GM21528 (cell line): ENCODE data around the gene DYNLT1.
"Not testable (repeated sequence)": the region's sequence is repeated elsewhere in the genome, so short reads cannot be mapped to it uniquely, and the experiment has no call there.

Experiments used
- ATAC-seq: cut with Tn5 transposase; IDR thresholded peaks from one replicate; pipeline ENCODE4 v1.9.1; 2021; ENCODE audit warnings: mild to moderate bottlenecking, moderate library complexity; ENCODE audit not compliant: unreplicated experiment, low FRiP score

Gene DYNLT1

GRCh38 chr6:158645064-158646022 is 800 bp upstream of the DYNLT1 start:
- ATAC-seq = no peak

- ATAC-seq = no peak
Measured at GRCh38 chr6:158643836-158644230, 710 bp downstream of the DYNLT1 start.

- no peak for ATAC-seq
Measured at GRCh38 chr6:158642097-158642601, 2.4 kb downstream of the DYNLT1 start.

- ATAC-seq = no peak
Measured at GRCh38 chr6:158640519-158640918, 4.0 kb downstream of the DYNLT1 start.

GRCh38 chr6:158639056-158639455 is 5.5 kb downstream of the DYNLT1 start:
- no peak for ATAC-seq

- ATAC-seq = no peak
Measured at GRCh38 chr6:158638324-158638854, 6.2 kb downstream of the DYNLT1 start.

- ATAC-seq = no peak
Measured at GRCh38 chr6:158636778-158637177, 7.8 kb downstream of the DYNLT1 start.

- no peak for ATAC-seq
Measured at GRCh38 chr6:158635427-158636073, 9.0 kb downstream of the DYNLT1 start.

GRCh38 chr6:158634695-158635426 is 9.7 kb downstream of the DYNLT1 start:
- ATAC-seq = no peak

- no peak for ATAC-seq
Measured at GRCh38 chr6:158633127-158633526, 11.4 kb downstream of the DYNLT1 start.

- not testable (repeated sequence) for ATAC-seq
Measured at GRCh38 chr6:158632538-158633119, 11.9 kb downstream of the DYNLT1 start.

- no peak for ATAC-seq
Measured at GRCh38 chr6:158631678-158632537, 12.6 kb downstream of the DYNLT1 start.

GRCh38 chr6:158630938-158631616 is 13.5 kb downstream of the DYNLT1 start:
- no peak for ATAC-seq

GRCh38 chr6:158629367-158630221 is 14.9 kb downstream of the DYNLT1 start:
- ATAC-seq = no peak

- ATAC-seq = no peak
Measured at GRCh38 chr6:158628542-158628941, 16.0 kb downstream of the DYNLT1 start.

- no peak for ATAC-seq
Measured at GRCh38 chr6:158627940-158628211, 16.7 kb downstream of the DYNLT1 start.

GRCh38 chr6:158627168-158627939 is 17.2 kb downstream of the DYNLT1 start:
- ATAC-seq = no peak
